ENCODE data around the gene NRAS.

The NRAS gene

GRCh38 chr1:114671939-114672275 lies 44.7 kb downstream of the NRAS start:
- no peak for DNase-seq

- DNase-seq: no peak
Measured at GRCh38 chr1:114671011-114671938, 45.3 kb downstream of the NRAS start.

- DNase-seq: peak; percentile 87
Measured at GRCh38 chr1:114670083-114671010, 46.2 kb downstream of the NRAS start.

GRCh38 chr1:114669562-114670082 lies 46.9 kb downstream of the NRAS start, which contains the start of gene DENND2C:
TSS of gene DENND2C (minus strand) at chr1:114670049. CDS start at chr1:114625984, 44,065 bp downstream.
- DNase-seq: no peak

- no peak for DNase-seq
Measured at GRCh38 chr1:114668784-114669561, 47.6 kb downstream of the NRAS start.

- DNase-seq: no peak
Measured at GRCh38 chr1:114668373-114668772, 48.2 kb downstream of the NRAS start.

GRCh38 chr1:114666954-114667353 lies 49.6 kb downstream of the NRAS start:
- no peak for DNase-seq

GRCh38 chr1:114660238-114660637 lies 56.3 kb downstream of the NRAS start:
- no peak for DNase-seq

All from CD4-positive, alpha-beta T cell treated with Interleukin-15 for 1 hour (primary cell).